Activated CD8-positive, alpha-beta T cell treated with anti-CD3 and anti-CD28 coated beads for 36 hours (primary cell): ENCODE results near the gene MALAT1. TPM values are rescaled to one million over a fixed set of nuclear protein-coding genes. Genes with fewer than 3 reads are reported as not detected.
"Not testable (repeated sequence)": the region's sequence is repeated elsewhere in the genome, so short reads cannot be mapped to it uniquely, and the experiment has no call there.

Experiments
- ATAC-seq: fragments of 200-7000 bp; cut with Tn5 transposase; one replicate; pipeline ENCODE4 v1.10.0; 2021; ENCODE audit warnings: mild to moderate bottlenecking, moderate library complexity
- CTCF ChIA-PET: fragments of 350-600 bp; sonication (Branson Sonifier 250); formaldehyde crosslinking; loops from one replicate; lab custom pipeline; 2021; ENCODE audit warnings: antibody characterized with exemption; lab: Charles Lee
- POLR2A ChIA-PET: fragments of 350-600 bp; sonication (Branson Sonifier 250); formaldehyde crosslinking; loops from one replicate; lab custom pipeline; 2021; ENCODE audit warnings: antibody characterized with exemption; lab: Charles Lee
- DNase-seq: peaks from one replicate; pipeline ENCODE4 v3.0.0-alpha.2; 2020
- H3K27ac Mint-ChIP-seq: one replicate; pipeline ENCODE4 v1.8.0; 2021; ENCODE audit warnings: mild to moderate bottlenecking, mixed read lengths
- H3K27me3 Mint-ChIP-seq: one replicate; pipeline ENCODE4 v1.8.0; 2021; ENCODE audit warnings: mixed read lengths
- H3K36me3 Mint-ChIP-seq: one replicate; pipeline ENCODE4 v1.8.0; 2021; ENCODE audit warnings: low read depth, mixed read lengths
- H3K4me1 Mint-ChIP-seq: one replicate; pipeline ENCODE4 v1.8.0; 2021; ENCODE audit warnings: low read depth, mixed read lengths
- H3K4me3 Mint-ChIP-seq: one replicate; pipeline ENCODE4 v1.8.0; 2021; ENCODE audit warnings: mild to moderate bottlenecking, moderate library complexity, mixed read lengths
- H3K9me3 Mint-ChIP-seq: one replicate; pipeline ENCODE4 v1.8.0; 2021; ENCODE audit warnings: mixed read lengths
- intact Hi-C: fragments of 100-400 bp; cut with micrococcal nuclease; formaldehyde crosslinking; loops from one replicate; pipeline ENCODE4 v1.10.0; 2022
- total RNA-seq, 2 experiments: library from RNA; stranded (reverse); gene quantifications; one replicate each; pipeline ENCODE4 v1.2.3, GENCODE V29; 2021
- TF ChIP-seq, protein P1 (sequence below): fragments of 200-600 bp; IDR thresholded peaks from one replicate; pipeline ENCODE4 v1.8.0; 2022; ENCODE audit warnings: antibody characterized with exemption, mild to moderate bottlenecking

The MALAT1 gene
- total RNA-seq, 2 experiments from 2014 or later = 3,856 to 3,869 TPM

DNA sequence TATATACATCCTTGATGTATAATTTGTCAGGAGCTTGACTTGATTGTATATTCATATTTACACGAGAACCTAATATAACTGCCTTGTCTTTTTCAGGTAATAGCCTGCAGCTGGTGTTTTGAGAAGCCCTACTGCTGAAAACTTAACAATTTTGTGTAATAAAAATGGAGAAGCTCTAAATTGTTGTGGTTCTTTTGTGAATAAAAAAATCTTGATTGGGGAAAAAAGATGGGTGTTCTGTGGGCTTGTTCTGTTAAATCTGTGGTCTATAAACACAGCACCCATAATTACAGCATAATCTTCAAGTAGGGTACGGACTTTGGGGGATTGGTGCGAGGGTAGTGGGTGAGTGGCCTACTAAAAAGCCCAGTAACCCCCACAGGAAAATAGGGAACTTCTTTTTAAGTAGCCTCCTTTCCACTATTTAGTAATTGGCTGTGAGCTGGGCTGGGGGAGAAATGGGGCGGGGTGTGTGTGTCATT lies 7.5 kb downstream of the MALAT1 start:
- peaks cover 46% of the 10 kb centered on the region for H3K4me1 Mint-ChIP-seq
- peak overlapping the region; percentile 73 for H3K27ac Mint-ChIP-seq
- TF ChIP-seq, protein P1, sequence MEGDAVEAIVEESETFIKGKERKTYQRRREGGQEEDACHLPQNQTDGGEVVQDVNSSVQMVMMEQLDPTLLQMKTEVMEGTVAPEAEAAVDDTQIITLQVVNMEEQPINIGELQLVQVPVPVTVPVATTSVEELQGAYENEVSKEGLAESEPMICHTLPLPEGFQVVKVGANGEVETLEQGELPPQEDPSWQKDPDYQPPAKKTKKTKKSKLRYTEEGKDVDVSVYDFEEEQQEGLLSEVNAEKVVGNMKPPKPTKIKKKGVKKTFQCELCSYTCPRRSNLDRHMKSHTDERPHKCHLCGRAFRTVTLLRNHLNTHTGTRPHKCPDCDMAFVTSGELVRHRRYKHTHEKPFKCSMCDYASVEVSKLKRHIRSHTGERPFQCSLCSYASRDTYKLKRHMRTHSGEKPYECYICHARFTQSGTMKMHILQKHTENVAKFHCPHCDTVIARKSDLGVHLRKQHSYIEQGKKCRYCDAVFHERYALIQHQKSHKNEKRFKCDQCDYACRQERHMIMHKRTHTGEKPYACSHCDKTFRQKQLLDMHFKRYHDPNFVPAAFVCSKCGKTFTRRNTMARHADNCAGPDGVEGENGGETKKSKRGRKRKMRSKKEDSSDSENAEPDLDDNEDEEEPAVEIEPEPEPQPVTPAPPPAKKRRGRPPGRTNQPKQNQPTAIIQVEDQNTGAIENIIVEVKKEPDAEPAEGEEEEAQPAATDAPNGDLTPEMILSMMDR = no peak
- intact Hi-C loops = loop anchor here (2.0 to 5.0 kb wide), 2 partner anchors 34 to 80 kb away; no protein-coding TSS in a partner anchor
- no peak overlapping the region for H3K4me3 Mint-ChIP-seq
- H3K27me3 Mint-ChIP-seq = no peaks in the 10 kb centered on the region
- peaks cover 8% of the 10 kb centered on the region for H3K36me3 Mint-ChIP-seq
- ATAC-seq = no peak
- H3K9me3 Mint-ChIP-seq = no peaks in the 10 kb centered on the region
- no peak for DNase-seq
- POLR2A ChIA-PET = interaction anchor here (0.5 to 36.2 kb wide), 29 partner anchors 7 to 274 kb away, joined by 3 to 4842 read pairs (median 5); partner anchors contain the start of genes FRMD8, LTBP3, MALAT1 and NEAT1
- CTCF ChIA-PET = interaction anchor here (1.1 to 16.5 kb wide), 12 partner anchors 8 to 152 kb away, joined by 3 to 448 read pairs (median 5); partner anchors contain the start of genes FAM89B, MALAT1, NEAT1 and SLC25A45

DNA sequence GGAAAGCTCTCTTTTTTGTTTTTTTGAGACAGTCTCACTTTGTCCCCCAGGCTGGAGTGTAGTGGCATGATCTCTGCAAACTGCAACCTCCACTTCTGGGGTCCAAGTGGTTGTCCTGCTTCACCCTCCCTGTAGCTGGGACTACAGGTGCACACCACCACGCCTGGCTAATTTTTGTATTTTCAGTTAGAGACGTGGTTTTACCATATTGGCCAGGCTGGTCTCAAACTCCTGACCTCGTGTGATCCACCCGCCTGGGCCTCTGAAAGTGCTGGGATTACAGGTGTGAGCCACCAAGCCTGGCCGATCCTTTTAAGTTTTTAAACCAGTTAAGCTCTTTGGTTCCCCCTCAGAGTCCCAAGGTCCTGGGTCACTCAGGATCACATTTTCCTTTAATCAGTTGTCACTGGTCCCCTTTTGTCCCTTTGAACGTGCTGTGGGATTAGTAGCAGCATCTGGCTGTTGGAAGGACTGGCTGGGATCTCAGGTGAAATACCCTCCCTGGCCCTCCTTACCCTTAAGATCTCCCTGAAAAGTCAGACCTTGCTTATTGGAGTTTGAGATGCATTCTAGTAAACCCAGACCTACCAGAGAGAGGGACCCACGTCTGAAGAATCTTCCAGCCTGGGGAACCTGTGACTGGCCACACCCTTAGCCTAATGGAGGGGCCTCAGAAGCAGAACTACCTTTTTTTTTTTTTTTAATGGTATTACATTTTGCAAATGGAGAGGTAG lies 8.1 kb downstream of the MALAT1 start:
- no peaks in the 10 kb centered on the region for H3K27me3 Mint-ChIP-seq
- intact Hi-C loops = loop anchor here (2.0 to 5.0 kb wide), 2 partner anchors 35 to 80 kb away; no protein-coding TSS in a partner anchor
- H3K27ac Mint-ChIP-seq = peak overlapping the region; percentile 73
- DNase-seq (peak; percentile 68), ATAC-seq (peak; percentile 57)
- H3K4me1 Mint-ChIP-seq = peaks cover 46% of the 10 kb centered on the region
- CTCF ChIA-PET = interaction anchor here (1.0 to 16.5 kb wide), 14 partner anchors 8 to 177 kb away, joined by 3 to 448 read pairs (median 4); partner anchors contain the start of genes DPF2, FAM89B, MALAT1 and NEAT1
- POLR2A ChIA-PET = interaction anchor here (0.5 to 36.2 kb wide), 32 partner anchors 7 to 221 kb away, joined by 3 to 4842 read pairs (median 5); partner anchors contain the start of genes FRMD8, LTBP3, MALAT1 and NEAT1
- H3K36me3 Mint-ChIP-seq = peaks cover 8% of the 10 kb centered on the region
- TF ChIP-seq, protein P1 = no peak
- no peaks in the 10 kb centered on the region for H3K9me3 Mint-ChIP-seq
- H3K4me3 Mint-ChIP-seq = no peak overlapping the region

DNA sequence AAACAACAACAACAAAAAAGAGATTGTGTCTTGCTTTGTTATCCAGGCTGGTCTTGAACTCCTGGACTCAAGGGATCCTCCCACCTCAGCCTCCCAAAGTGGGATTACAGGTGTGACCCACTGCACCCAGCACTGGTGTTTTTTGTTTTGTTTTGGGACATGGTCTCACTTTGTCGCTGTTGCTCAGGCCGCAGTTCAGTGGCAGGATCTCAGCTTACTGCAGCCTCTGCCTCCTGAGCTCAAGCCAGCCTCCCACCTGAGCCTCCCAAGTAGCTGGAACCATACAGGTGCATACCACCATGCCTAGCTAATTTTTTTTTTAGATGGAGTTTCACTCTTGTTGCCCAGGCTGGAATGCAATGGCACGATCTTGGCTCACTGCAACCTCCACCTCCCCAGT lies 13.5 kb downstream of the MALAT1 start:
- H3K27ac Mint-ChIP-seq, DNase-seq, ATAC-seq, H3K36me3 Mint-ChIP-seq, H3K9me3 Mint-ChIP-seq, H3K27me3 Mint-ChIP-seq, intact Hi-C loops, H3K4me3 Mint-ChIP-seq: not testable (repeated sequence)
- ChIA-PET POLR2A (interaction anchor here (0.7 to 36.2 kb wide), 3 partner anchors 13 to 92 kb away, joined by 3 to 4842 read pairs (median 259); partner anchors contain the start of genes MALAT1 and NEAT1), CTCF (interaction anchor here (1.5 to 4.0 kb wide), 3 partner anchors 97 to 132 kb away, joined by 6 to 30 read pairs (median 11); partner anchors contain the start of gene SLC25A45)
- peaks cover 25% of the 10 kb centered on the region for H3K4me1 Mint-ChIP-seq

DNA sequence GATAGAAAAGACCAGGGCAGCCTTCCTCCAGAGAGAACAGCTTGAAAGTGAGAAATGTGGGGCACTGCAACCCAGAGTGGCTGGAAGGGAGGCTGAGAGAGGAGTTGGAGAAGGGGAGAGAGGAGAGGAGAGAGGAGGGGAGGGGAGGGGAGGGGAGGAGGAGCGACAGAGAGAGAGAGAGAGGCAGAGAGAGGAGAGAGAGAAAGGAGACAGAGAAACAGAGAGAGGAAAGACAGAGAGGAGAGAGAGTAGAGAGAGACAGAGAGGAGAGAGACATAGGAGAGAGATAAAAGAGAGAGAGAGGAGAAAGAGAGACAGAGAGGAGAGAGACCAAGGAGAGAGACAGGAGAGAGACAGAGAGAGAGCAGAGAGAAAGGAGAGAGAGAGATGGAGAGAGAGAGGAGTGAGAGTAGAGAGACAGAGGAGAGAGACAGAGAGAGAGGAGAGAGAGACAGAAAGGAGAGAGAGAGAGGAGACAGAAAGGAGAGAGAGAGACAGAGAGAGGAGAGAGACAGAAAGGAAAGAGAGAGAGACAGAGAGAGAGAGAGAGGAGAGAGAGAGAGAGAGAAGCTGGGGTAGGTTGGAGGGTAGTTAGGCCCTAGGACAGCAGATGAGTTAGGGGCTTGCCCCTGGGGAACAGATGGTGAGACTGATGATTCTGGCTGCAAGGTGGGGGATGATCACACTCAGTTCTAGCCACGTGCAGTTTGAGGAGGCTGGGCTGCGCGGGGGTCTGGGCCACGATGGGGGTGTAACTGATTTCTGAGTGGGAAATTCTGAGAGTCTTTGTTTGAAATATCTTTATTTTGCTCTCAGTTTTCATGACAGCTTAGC lies 17.5 kb downstream of the MALAT1 start:
- intact Hi-C loops = no loop called here
- H3K4me3 Mint-ChIP-seq = no peak overlapping the region
- peaks cover 11% of the 10 kb centered on the region for H3K4me1 Mint-ChIP-seq
- ATAC-seq (peak; percentile 57), DNase-seq (no peak)
- H3K27ac Mint-ChIP-seq = peak overlapping the region; percentile 31
- no peaks in the 10 kb centered on the region for H3K27me3 Mint-ChIP-seq
- H3K36me3 Mint-ChIP-seq = no peaks in the 10 kb centered on the region
- H3K9me3 Mint-ChIP-seq = no peaks in the 10 kb centered on the region
- POLR2A ChIA-PET = interaction anchor here (0.8 to 36.2 kb wide), 8 partner anchors 9 to 96 kb away, joined by 3 to 4842 read pairs (median 6); partner anchors contain the start of genes MALAT1 and NEAT1
- TF ChIP-seq, protein P1 = no peak
- CTCF ChIA-PET = interaction anchor here (1.1 to 1.8 kb wide), 3 partner anchors 8 to 101 kb away, joined by 3 to 6 read pairs (median 3); no protein-coding TSS in a partner anchor

DNA sequence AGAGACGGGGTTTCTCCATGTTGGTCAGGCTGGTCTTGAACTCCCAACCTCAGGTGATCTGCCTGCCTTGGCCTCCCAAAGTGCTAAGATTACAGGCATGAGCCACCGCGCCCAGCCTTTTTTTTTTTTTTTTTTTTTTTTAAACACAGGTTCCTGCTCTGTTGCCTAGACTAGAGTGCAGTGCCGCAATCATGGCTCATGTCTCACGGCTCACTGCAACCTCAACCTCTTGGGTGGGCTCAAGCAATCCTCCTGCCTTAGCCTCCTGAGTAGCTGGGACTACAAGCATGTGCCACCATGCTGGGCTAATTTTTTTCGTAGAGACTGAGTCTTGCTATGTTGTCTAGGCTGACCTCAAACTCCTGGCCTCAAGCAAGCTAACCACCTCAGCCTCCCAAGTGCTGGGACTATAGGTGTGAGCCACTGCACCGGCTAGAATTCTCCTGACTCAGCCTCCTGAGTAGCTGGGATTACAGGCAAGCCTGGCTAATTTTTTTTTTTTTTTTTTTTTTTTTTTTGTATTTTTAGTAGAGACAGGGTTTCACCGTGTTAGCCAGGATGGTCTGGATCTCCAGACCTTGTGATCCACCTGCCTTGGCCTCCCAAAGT lies 20.2 kb downstream of the MALAT1 start:
- intact Hi-C loops, ATAC-seq, H3K27ac Mint-ChIP-seq, H3K9me3 Mint-ChIP-seq, H3K36me3 Mint-ChIP-seq, H3K4me3 Mint-ChIP-seq, DNase-seq, H3K27me3 Mint-ChIP-seq: not testable (repeated sequence)
- H3K4me1 Mint-ChIP-seq = peaks cover 36% of the 10 kb centered on the region
- POLR2A ChIA-PET = interaction anchor here (1.1 to 36.2 kb wide), 3 partner anchors 12 to 98 kb away, joined by 3 to 4842 read pairs (median 41); partner anchors contain the start of genes MALAT1 and NEAT1
- CTCF ChIA-PET = interaction anchor here (0.6 to 1.7 kb wide), 2 partner anchors 12 to 69 kb away, joined by 3 to 4 read pairs; no protein-coding TSS in a partner anchor

DNA sequence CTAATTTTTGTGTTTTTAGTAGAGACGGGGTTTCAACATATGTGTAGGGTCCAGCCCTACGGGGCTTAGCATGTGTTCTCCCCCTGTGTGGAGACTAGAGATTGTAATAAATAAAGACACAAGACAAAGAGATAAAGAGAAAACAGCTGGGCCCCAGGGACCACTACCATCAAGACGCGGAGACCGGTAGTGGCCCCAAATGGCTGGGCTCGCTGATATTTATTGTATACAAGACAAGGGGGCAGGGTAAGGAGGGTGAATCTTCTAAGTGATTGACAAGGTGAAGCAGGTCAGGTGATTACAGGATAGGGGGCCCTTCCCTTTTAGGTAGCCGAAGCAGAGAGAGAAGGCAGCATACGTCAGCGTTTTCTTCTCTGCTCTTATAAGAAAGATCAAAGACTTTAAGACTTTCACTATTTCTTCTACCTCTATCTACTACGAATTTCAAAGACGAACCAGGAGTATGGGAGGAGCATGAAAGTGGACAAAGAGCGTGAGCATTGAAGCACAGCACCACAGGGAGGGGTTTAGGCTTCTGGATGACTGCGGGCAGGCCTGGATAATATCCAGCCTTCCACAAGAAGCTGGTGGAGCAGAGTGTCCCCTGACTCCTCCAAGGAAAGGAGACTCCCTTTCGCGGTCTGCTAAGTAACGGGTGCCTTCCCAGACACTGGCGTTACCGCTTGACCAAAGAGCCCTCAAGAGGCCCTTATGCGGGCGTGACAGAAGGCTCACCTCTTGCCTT lies 23.1 kb downstream of the MALAT1 start:
- POLR2A ChIA-PET = interaction anchor here (0.9 to 1.8 kb wide), 4 partner anchors 15 to 23 kb away, joined by 3 to 5 read pairs (median 4); partner anchors contain the start of gene MALAT1
- peak; percentile 59 for DNase-seq
- ATAC-seq, H3K9me3 Mint-ChIP-seq, H3K27me3 Mint-ChIP-seq, intact Hi-C loops: not testable (repeated sequence)
- Mint-ChIP-seq H3K4me1 (peaks cover 45% of the 10 kb centered on the region), H3K36me3 (peaks cover 12% of the 10 kb centered on the region), H3K4me3 (peak overlapping the region; percentile 74), H3K27ac (peak overlapping the region; percentile 57)
- CTCF ChIA-PET = interaction anchor here (1.4 to 2.1 kb wide), 2 partner anchors 11 to 19 kb away, joined by 3 to 6 read pairs; no protein-coding TSS in a partner anchor
